Astrocyte (in vitro differentiated cells and primary cell): ENCODE measurements around the gene SMIM34. TPM values are rescaled to one million over a fixed set of nuclear protein-coding genes. Genes with fewer than 3 reads are reported as not detected.

ENCODE experiments used
- DNase-seq: peaks from one replicate; pipeline ENCODE4 v3.0.0-alpha.2; 2010; ENCODE audit warnings: low read depth
- FAIRE-seq: peaks from 2 replicates; lab custom pipeline; 2011; peaks lifted over from hg19 to GRCh38; lab: Jason Lieb, UNC
- H2AFZ ChIP-seq: 2 replicates; pipeline ENCODE4 v1.6.0; 2012; ENCODE audit warnings: low read depth, low read length, inconsistent platforms
- H3K27ac ChIP-seq: 2 replicates; pipeline ENCODE4 v1.5.1; 2011; ENCODE audit warnings: low read depth, low read length, inconsistent platforms
- H3K27me3 ChIP-seq: 2 replicates; pipeline ENCODE4 v1.6.0; 2011; ENCODE audit warnings: low read length, inconsistent platforms; ENCODE audit not compliant: insufficient read depth
- H3K36me3 ChIP-seq: 2 replicates; pipeline ENCODE4 v1.5.1; 2011; ENCODE audit warnings: low read length, inconsistent platforms; ENCODE audit not compliant: insufficient read depth
- H3K4me1 ChIP-seq: 2 replicates; pipeline ENCODE4 v1.5.1; 2011; ENCODE audit warnings: low read length, inconsistent platforms; ENCODE audit not compliant: insufficient read depth
- H3K4me2 ChIP-seq: 2 replicates; pipeline ENCODE4 v1.6.0; 2012; ENCODE audit warnings: low read length, inconsistent platforms
- H3K4me3 ChIP-seq: 2 replicates; pipeline ENCODE4 v1.5.1; 2011; ENCODE audit warnings: low read depth, mild to moderate bottlenecking, low read length, inconsistent platforms; ENCODE audit not compliant: insufficient read depth
- H3K79me2 ChIP-seq: 2 replicates; pipeline ENCODE4 v1.6.0; 2012; ENCODE audit warnings: mild to moderate bottlenecking, low read length, inconsistent platforms; ENCODE audit not compliant: insufficient read depth
- H3K9ac ChIP-seq: 2 replicates; pipeline ENCODE4 v1.6.0; 2012; ENCODE audit warnings: mild to moderate bottlenecking, low read length, inconsistent platforms
- H3K9me3 ChIP-seq: 2 replicates; pipeline ENCODE4 v1.5.1; 2012; ENCODE audit warnings: low read depth, mild to moderate bottlenecking, low read length, inconsistent platforms; ENCODE audit not compliant: insufficient read depth
- H4K20me1 ChIP-seq: 2 replicates; pipeline ENCODE4 v1.6.0; 2012; ENCODE audit warnings: low read length, inconsistent platforms; ENCODE audit not compliant: insufficient read depth
- H3K27ac Mint-ChIP-seq: one replicate; pipeline ENCODE4 v1.8.0; 2021; ENCODE audit warnings: mild to moderate bottlenecking, mixed read lengths; ENCODE audit not compliant: unreplicated experiment
- H3K27me3 Mint-ChIP-seq: one replicate; pipeline ENCODE4 v1.8.0; 2021; ENCODE audit warnings: low read depth, mixed read lengths; ENCODE audit not compliant: unreplicated experiment
- H3K36me3 Mint-ChIP-seq: one replicate; pipeline ENCODE4 v1.8.0; 2021; ENCODE audit warnings: low read depth, mixed read lengths; ENCODE audit not compliant: unreplicated experiment
- H3K4me1 Mint-ChIP-seq: one replicate; pipeline ENCODE4 v1.8.0; 2021; ENCODE audit warnings: low read depth, mixed read lengths; ENCODE audit not compliant: unreplicated experiment
- H3K4me3 Mint-ChIP-seq: one replicate; pipeline ENCODE4 v1.8.0; 2021; ENCODE audit warnings: mild to moderate bottlenecking, moderate library complexity, mixed read lengths; ENCODE audit not compliant: unreplicated experiment
- H3K9me3 Mint-ChIP-seq: one replicate; pipeline ENCODE4 v1.8.0; 2021; ENCODE audit warnings: mild to moderate bottlenecking, mixed read lengths; ENCODE audit not compliant: unreplicated experiment
- CTCF ChIP-seq: IDR thresholded peaks from 2 replicates; pipeline ENCODE4 v1.5.1; 2011; ENCODE audit warnings: low read depth, mild to moderate bottlenecking, inconsistent platforms, low read length, moderate library complexity; ENCODE audit not compliant: insufficient read depth
- EZH2 ChIP-seq: IDR thresholded peaks from 2 replicates; pipeline ENCODE4 v1.6.1; 2012; ENCODE audit warnings: mild to moderate bottlenecking, low read length, inconsistent platforms; ENCODE audit not compliant: insufficient read depth
- total RNA-seq: library from RNA; stranded (reverse); gene quantifications from 2 replicates; pipeline ENCODE4 v1.2.1, GENCODE V29; 2021

SMIM34 gene
- total RNA-seq, 1 donor from 2014 or later: not detected

GRCh38 chr21:34372321-34372720, 51.4 kb downstream of the SMIM34 start:
- H3K36me3 ChIP-seq: no peaks in the 10 kb centered on the region
- H3K27ac ChIP-seq: no peak overlapping the region
- no peaks in the 10 kb centered on the region for H3K4me1 Mint-ChIP-seq
- no peak overlapping the region for H3K4me3 ChIP-seq
- H3K27ac Mint-ChIP-seq: no peak overlapping the region
- TF ChIP-seq CTCF (no peak), EZH2 (no peak)
- H3K9ac ChIP-seq: no peak overlapping the region
- H3K79me2 ChIP-seq: no peaks in the 10 kb centered on the region
- DNase-seq: no peak
- no peak overlapping the region for H3K4me3 Mint-ChIP-seq
- peaks cover 4% of the 10 kb centered on the region for H3K27me3 ChIP-seq
- no peak overlapping the region for H3K4me2 ChIP-seq
- no peaks in the 10 kb centered on the region for H3K4me1 ChIP-seq
- no peaks in the 10 kb centered on the region for H4K20me1 ChIP-seq
- no peaks in the 10 kb centered on the region for H3K27me3 Mint-ChIP-seq
- no peaks in the 10 kb centered on the region for H3K36me3 Mint-ChIP-seq
- no peak for FAIRE-seq
- no peaks in the 10 kb centered on the region for H3K9me3 Mint-ChIP-seq
- no peaks in the 10 kb centered on the region for H3K9me3 ChIP-seq
- no peak overlapping the region for H2AFZ ChIP-seq

- TF ChIP-seq CTCF (no peak), EZH2 (no peak)
- no peak for FAIRE-seq
These were observed 54.0 kb downstream of the SMIM34 start for GRCh38 chr21:34369741-34370140.

More at GRCh38 chr21:34369741-34370140, 54.0 kb downstream of the SMIM34 start:
- no peaks in the 10 kb centered on the region for H3K9me3 Mint-ChIP-seq
- no peaks in the 10 kb centered on the region for H3K9me3 ChIP-seq
- no peaks in the 10 kb centered on the region for H3K27me3 Mint-ChIP-seq
- no peak overlapping the region for H3K4me3 Mint-ChIP-seq
- no peak overlapping the region for H2AFZ ChIP-seq
- H3K27ac Mint-ChIP-seq: no peak overlapping the region
- H3K4me3 ChIP-seq: no peak overlapping the region
- no peaks in the 10 kb centered on the region for H3K79me2 ChIP-seq
- H3K27ac ChIP-seq: no peak overlapping the region
- H3K4me1 ChIP-seq: no peaks in the 10 kb centered on the region
- H3K36me3 Mint-ChIP-seq: no peaks in the 10 kb centered on the region
- no peaks in the 10 kb centered on the region for H3K36me3 ChIP-seq
- H4K20me1 ChIP-seq: no peaks in the 10 kb centered on the region
- peaks cover 4% of the 10 kb centered on the region for H3K27me3 ChIP-seq
- no peak overlapping the region for H3K9ac ChIP-seq
- no peak overlapping the region for H3K4me2 ChIP-seq
- no peak for DNase-seq
- H3K4me1 Mint-ChIP-seq: no peaks in the 10 kb centered on the region

Other genes starting within 250 kb of the SMIM34 start
- gene KCNE2, start 59.9 kb downstream of the SMIM34 start, total RNA-seq: 0.27 TPM in 1 of 2 replicates, not detected in the other
- gene SMIM11, start 48.4 kb downstream of the SMIM34 start, total RNA-seq: 1.6 and 6.2 TPM in 2 replicates
- 0.43 and 0.73 TPM in 2 replicates for gene KCNE1, start 88.3 kb upstream of the SMIM34 start, total RNA-seq
- 164 and 197 TPM in 2 replicates for gene RCAN1, start 191.2 kb upstream of the SMIM34 start, total RNA-seq
- 0.22 and 0.30 TPM in 2 replicates for gene CLIC6, start 245.0 kb upstream of the SMIM34 start, total RNA-seq